Esophagus muscularis mucosa (tissue), 3 donors: ENCODE results near the gene BICC1.

Experiments used
- EP300 ChIP-seq: sonication (generic); formaldehyde crosslinking; IDR thresholded peaks from one replicate; pipeline ENCODE4 v1.6.1; 2017; ENCODE audit warnings: antibody characterized with exemption
- TF ChIP-seq, protein P1 (sequence below), 3 experiments: fragments of 200-600 bp in 2 of 3; fragments of 450-650 bp in 1 of 3; sonication (generic) in 2 of 3; IDR thresholded peaks; one replicate each; pipeline ENCODE4 v1.5.1; 2017 to 2019; ENCODE audit warnings: antibody characterized with exemption in 3 of 3, mild to moderate bottlenecking in 2 of 3, moderate library complexity in 1 of 3

- TF ChIP-seq EP300: no peak
- TF ChIP-seq, protein P1, sequence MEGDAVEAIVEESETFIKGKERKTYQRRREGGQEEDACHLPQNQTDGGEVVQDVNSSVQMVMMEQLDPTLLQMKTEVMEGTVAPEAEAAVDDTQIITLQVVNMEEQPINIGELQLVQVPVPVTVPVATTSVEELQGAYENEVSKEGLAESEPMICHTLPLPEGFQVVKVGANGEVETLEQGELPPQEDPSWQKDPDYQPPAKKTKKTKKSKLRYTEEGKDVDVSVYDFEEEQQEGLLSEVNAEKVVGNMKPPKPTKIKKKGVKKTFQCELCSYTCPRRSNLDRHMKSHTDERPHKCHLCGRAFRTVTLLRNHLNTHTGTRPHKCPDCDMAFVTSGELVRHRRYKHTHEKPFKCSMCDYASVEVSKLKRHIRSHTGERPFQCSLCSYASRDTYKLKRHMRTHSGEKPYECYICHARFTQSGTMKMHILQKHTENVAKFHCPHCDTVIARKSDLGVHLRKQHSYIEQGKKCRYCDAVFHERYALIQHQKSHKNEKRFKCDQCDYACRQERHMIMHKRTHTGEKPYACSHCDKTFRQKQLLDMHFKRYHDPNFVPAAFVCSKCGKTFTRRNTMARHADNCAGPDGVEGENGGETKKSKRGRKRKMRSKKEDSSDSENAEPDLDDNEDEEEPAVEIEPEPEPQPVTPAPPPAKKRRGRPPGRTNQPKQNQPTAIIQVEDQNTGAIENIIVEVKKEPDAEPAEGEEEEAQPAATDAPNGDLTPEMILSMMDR (IDR thresholded peaks at IDR 0.05): no peak
Measured at GRCh38 chr10:58725901-58726300, 213.2 kb downstream of the BICC1 start.
